Measurements from ENCODE around the gene UBE2E3.

UBE2E3 gene

GRCh38 chr2:181007086-181007837, 26.9 kb downstream of the UBE2E3 start:
- Histone ChIP-seq H3K27ac (ENCODE audit: extremely low read depth, low read depth, low read length) (no peak overlapping the region), H3K4me3 (ENCODE audit: low read depth, low read length) (no peak overlapping the region), H3K36me3 (ENCODE audit: control insufficient read depth in 2 of 2, insufficient read depth in 1 of 2, low read length in 2 of 2) (no peaks in the 10 kb centered on the region), H3K9me3 (ENCODE audit: control insufficient read depth, insufficient read depth, low read depth, low read length) (no peaks in the 10 kb centered on the region), H3K4me1 (ENCODE audit: control insufficient read depth, insufficient read depth, low read length) (peaks cover 23% of the 10 kb centered on the region)
- CTCF ChIA-PET: interaction anchor here (0.6 kb wide), 1 partner anchor 33 kb away, joined by 3 read pairs; no protein-coding TSS in a partner anchor
- POLR2A ChIA-PET: interaction anchor here (0.9 kb wide), 1 partner anchor 23 kb away, joined by 3 read pairs; no protein-coding TSS in a partner anchor
- TF ChIP-seq ZBTB8A (tag by site-specific recombination; IDR thresholded peaks at IDR 0.05) (no peak), ZNF335 (tag by site-specific recombination; conservative IDR thresholded peaks at IDR 0.05) (no peak), ELK4 (IDR thresholded peaks at IDR 0.05; ENCODE audit: borderline replicate concordance, low read depth, low read length) (no peak), ZNF549 (tag by site-specific recombination; IDR thresholded peaks at IDR 0.05) (no peak), PRDM4 (tag by site-specific recombination; IDR thresholded peaks at IDR 0.05) (no peak), ZNF514 (tag by site-specific recombination; IDR thresholded peaks at IDR 0.05) (no peak), ZBTB48 (tag by site-specific recombination; IDR thresholded peaks at IDR 0.05) (no peak), GLI4 (tag by site-specific recombination; IDR thresholded peaks at IDR 0.05) (no peak), AEBP2 (tag by site-specific recombination; IDR thresholded peaks at IDR 0.05; ENCODE audit: borderline replicate concordance) (no peak), ZSCAN18 (tag by site-specific recombination; IDR thresholded peaks at IDR 0.05) (no peak), ZNF18 (tag by site-specific recombination; IDR thresholded peaks at IDR 0.05) (no peak), CTCF (tag by site-specific recombination; IDR thresholded peaks at IDR 0.05) (no peak), ZNF518A (tag by site-specific recombination; conservative IDR thresholded peaks at IDR 0.05; ENCODE audit: low read depth) (no peak), SP7 (tag by site-specific recombination; IDR thresholded peaks at IDR 0.05) (no peak), ZNF248 (tag by site-specific recombination; IDR thresholded peaks at IDR 0.05) (no peak), ZNF555 (tag by site-specific recombination; conservative IDR thresholded peaks at IDR 0.05) (no peak), ZNF146 (tag by site-specific recombination; IDR thresholded peaks at IDR 0.05) (no peak), YY1 (tag by site-specific recombination; IDR thresholded peaks at IDR 0.05) (no peak), ZFP41 (tag by site-specific recombination; IDR thresholded peaks at IDR 0.05; ENCODE audit: borderline replicate concordance) (no peak)

Measured in HEK293 (cell line).